Myocyte (in vitro differentiated cells): ENCODE results near the gene BMP6. TPM values are rescaled to one million over a fixed set of nuclear protein-coding genes. Genes with fewer than 3 reads are reported as not detected.
A peak's percentile ranks its signal among the peaks of the same experiment; 100 is the strongest.

Experiments used
- DNase-seq: peaks from one replicate; pipeline ENCODE4 v3.0.0-alpha.2; 2012; ENCODE audit warnings: low read depth
- total RNA-seq: library from RNA; depleted of rRNA; stranded (reverse); fragments of >200 nt; gene quantifications from 2 replicates; pipeline ENCODE4 v1.2.3, GENCODE V29; 2014

BMP6 gene
- total RNA-seq, 1 donor from 2014 or later: 0.19 TPM

DNA sequence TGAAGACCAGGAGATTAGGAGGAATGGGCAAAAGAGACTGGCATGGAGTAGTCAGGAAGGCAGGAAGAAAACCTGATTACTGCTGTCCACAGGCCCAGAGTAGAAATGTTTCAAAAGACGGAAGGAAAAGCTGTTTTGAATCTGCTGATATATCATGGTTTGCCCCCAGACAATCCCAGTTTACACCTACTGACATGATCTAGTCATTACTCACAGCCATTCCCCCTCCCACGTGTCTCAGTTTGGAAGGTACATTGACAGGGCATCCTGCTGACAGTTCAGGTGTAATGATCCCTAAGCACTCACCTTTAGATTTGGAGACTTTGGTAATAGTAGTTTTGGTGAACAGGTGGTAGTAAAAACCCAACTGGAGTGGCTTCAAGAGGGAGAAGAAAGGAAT is 194.5 kb downstream of the BMP6 start:
- DNase-seq: no peak

DNA sequence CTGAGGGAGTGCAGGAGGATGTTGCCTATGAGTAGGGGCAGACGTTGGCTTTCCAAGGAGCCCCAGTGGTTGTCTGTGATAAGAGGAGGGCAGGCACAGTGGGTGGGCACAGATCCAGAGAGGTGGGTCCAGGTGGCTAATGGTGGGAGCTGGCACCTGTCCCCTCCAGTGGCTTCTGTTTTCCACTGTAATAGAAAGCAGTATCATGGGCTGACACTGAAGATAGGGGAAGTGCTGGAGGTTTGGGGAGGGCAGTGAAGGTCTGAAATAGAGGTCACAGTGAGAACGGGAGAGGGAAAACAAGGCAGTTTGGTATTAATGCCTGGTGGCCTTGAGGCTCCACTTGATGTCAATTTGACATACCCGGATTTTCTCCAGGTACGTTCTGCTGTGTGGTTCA is 195.1 kb downstream of the BMP6 start:
- DNase-seq: no peak

DNA sequence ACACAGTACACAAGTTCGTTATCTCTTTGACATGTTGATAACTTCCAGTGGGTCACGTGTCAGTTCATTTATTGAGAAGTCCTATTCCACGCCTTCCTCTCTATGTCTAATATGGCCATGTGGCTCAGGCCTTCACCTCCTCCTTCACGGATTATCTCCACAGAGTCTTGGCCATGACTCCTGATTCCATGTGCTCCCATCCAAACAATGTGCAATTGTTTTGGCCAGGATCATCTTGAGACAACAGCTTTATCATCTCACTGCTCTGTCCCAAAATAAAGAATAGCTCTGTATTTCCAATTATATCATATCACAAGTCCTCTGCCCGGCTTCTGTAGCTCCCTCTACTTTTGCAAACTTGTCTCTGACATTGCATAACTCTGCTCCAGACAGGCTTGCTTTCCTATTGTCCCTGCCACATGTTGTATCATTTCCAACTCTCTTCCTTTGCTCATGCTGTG is 195.8 kb downstream of the BMP6 start:
- DNase-seq: no peak

DNA sequence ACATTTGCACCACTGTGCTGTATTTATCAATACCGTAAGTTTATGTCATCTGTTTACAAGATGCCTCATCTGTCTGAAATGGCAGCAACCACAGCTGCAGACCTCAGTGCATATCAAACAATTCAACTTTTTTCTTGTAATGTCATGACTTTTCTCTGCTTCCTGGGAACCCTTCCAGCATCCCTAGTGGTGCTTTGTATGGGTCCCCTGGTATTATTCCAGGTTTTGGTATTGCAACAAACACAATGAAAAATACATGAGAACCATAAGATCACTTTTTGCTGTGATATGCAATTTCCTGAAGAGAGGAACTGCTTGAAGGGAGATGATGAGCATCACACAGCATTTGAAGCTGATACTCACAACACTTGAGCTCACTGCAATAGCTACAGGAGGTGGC is 196.7 kb downstream of the BMP6 start:
- DNase-seq: peak; percentile 17

DNA sequence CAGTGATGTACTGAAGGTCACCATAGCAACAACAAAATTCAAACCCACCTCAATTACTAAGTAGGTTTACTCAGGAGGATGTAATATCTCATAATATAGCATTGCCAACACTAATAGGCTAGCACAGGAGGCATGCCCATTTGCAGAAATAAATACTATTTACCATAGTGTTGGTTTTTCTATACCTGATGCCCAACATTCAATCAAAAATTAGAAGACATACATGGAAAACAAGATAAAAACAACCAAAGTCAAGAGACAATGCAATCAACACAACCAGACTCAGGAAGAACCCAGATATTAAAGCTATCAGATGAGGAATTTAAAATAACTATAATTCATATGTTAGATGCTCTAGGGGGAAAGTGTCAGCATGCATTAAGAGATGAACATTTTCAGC is 199.0 kb downstream of the BMP6 start:
- DNase-seq: no peak

Other genes with a start within 250 kb of the BMP6 start
- gene DSP, start 184.4 kb upstream of the BMP6 start, total RNA-seq: 7.8 and 13.1 TPM in 2 replicates
- 22.2 and 25.4 TPM in 2 replicates for gene SNRNP48, start 135.9 kb upstream of the BMP6 start, total RNA-seq
- 138 and 162 TPM in 2 replicates for gene TXNDC5, start 184.7 kb downstream of the BMP6 start, total RNA-seq